Fibroblast of skin of scalp (primary cell): ENCODE data around the gene INTS1.

Experiments used
- DNase-seq: peaks from one replicate; pipeline ENCODE4 v3.0.0-alpha.2; 2013

The INTS1 gene

DNA sequence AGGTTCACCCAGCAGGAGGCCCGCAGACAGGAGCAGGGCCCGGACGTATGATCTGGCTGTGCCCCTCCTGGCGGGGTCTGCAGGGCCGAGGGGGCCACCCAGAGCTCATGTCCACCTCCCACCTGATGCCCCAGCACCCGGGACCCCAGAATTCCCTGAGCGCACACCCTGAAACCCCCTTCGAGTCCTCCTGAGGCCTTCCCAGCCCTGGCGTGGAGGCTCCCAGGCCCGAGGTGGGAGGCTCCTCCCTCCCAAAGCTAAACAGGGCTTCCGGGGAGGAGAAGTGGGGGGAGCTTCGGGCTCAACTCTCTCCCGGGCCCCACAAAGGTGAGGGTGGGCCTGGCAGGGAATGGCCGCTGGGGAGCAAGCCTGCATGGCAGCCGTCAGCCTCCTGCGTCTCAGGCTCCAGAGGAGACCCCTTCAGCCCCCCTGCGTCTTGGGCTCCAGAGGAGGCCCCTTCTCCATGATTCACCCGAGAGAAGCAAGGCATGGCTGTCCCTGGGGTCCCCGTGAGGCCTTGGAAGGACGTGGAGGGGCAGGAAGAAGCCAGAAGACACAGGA, 75.2 kb downstream of the INTS1 start:
- peak; percentile 17 for DNase-seq

GRCh38 chr7:1427064-1427657, 77.0 kb downstream of the INTS1 start:
- DNase-seq, result no peak

GRCh38 chr7:1426474-1426873, 77.7 kb downstream of the INTS1 start:
- no peak for DNase-seq

- no peak for DNase-seq
These were observed 78.7 kb downstream of the INTS1 start for GRCh38 chr7:1425292-1426136.

GRCh38 chr7:1424041-1424440, 80.1 kb downstream of the INTS1 start:
- no peak for DNase-seq

DNA sequence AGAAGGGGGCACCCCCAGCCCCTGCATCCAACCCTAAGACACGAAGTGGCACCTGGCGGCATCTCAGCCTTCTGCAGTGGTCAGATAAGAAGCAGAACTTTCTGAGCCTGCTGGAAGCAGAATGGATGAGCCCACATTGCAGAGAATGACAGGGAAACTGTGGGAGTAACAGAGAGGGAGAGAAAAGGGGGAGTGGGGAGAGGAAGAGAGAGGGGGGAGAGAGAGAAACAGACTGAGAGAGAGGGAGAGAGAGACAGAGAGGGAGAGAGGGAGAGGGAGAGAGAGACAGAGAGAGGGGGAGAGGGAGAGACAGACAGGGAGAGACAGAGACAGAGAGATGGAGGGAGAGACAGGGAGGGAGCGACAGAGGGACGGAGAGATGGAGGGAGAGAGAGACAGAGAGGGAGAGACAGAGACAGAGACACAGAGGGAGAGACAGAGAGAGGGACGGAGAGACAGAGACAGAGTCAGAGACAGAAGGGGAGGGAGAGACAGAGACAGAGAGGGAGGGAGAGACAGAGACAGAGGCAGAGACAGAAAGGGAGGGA, 80.9 kb downstream of the INTS1 start:
- no peak for DNase-seq

- DNase-seq, result no peak
These were observed 81.5 kb downstream of the INTS1 start for GRCh38 chr7:1422512-1423263.

DNA sequence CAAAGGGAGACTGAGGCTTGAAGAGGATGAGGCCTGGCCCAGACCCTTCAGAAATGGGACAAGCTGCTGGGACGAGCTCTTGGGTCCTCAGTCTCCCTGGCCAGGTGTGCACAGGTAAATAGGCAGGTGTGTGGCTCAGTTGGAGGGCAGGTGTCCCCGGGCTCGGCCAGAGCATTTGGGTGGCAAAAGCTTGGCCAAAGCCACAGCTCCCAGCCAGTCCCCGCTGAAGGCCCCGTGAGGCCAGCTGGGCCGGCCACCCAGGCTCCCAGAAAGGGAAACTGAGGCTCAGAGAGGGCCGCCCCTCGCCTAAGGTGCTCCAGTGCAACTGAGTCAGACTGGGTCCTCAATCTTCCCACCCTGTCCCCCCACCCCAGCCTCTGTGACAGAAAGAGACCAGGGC, 82.2 kb downstream of the INTS1 start:
- DNase-seq, result no peak

GRCh38 chr7:1421020-1421790, 83.0 kb downstream of the INTS1 start:
- no peak for DNase-seq
